IMR-90 (cell line): ENCODE data around the gene MAGI3. TPM values are rescaled to one million over a fixed set of nuclear protein-coding genes. Genes with fewer than 3 reads are reported as not detected.

ENCODE experiments used
- ATAC-seq: fragments of 200-7000 bp; cut with Tn5 transposase; 2 replicates; pipeline ENCODE4 v1.9.1; 2020; ENCODE audit warnings: low read depth, mild to moderate bottlenecking, moderate library complexity
- BruUV-seq: library from RNA; stranded (reverse); fragments of 400-500 nt; replicated peaks from 2 replicates; lab custom pipeline; 2021; lab: Mats Ljungman, UMichigan
- CTCF ChIA-PET: fragments of 300-600 bp; formaldehyde crosslinking; extraction: SDS; loops from one replicate; lab custom pipeline; 2021; ENCODE audit warnings: antibody characterized with exemption; lab: Yijun Ruan, JAX
- POLR2A ChIA-PET: fragments of 300-600 bp; sonication (Branson Sonifier 250); formaldehyde crosslinking; loops from one replicate; lab custom pipeline; 2022; ENCODE audit warnings: antibody characterized with exemption; ENCODE audit not compliant: unreplicated experiment; lab: Charles Lee
- DNase-seq: peaks from one replicate; pipeline ENCODE4 v3.0.0; 2013
- H2AFZ ChIP-seq: replicated peaks from 2 replicates; pipeline ENCODE3; 2013; ENCODE audit warnings: low read length, mild to moderate bottlenecking; ENCODE audit not compliant: poor library complexity
- H2AK5ac ChIP-seq: 2 replicates; pipeline ENCODE4 v1.6.1; 2013; ENCODE audit warnings: low read depth, low read length, inconsistent platforms
- H2AK9ac ChIP-seq: replicated peaks from 2 replicates; pipeline ENCODE3; 2013; ENCODE audit warnings: mild to moderate bottlenecking, low read depth, low read length, moderate library complexity; ENCODE audit not compliant: poor library complexity
- H2BK120ac ChIP-seq: 2 replicates; pipeline ENCODE4 v1.6.1; 2013; ENCODE audit warnings: low read depth, low read length, inconsistent platforms
- H2BK15ac ChIP-seq: 3 replicates; pipeline ENCODE4 v1.6.1; 2013; ENCODE audit warnings: low read depth, low read length, inconsistent platforms
- H2BK20ac ChIP-seq: 2 replicates; pipeline ENCODE4 v1.6.1; 2013; ENCODE audit warnings: low read depth, mild to moderate bottlenecking, inconsistent platforms, low read length, moderate library complexity
- H2BK5ac ChIP-seq: 2 replicates; pipeline ENCODE4 v1.6.1; 2013; ENCODE audit warnings: mild to moderate bottlenecking, low read depth, low read length, inconsistent platforms; ENCODE audit not compliant: poor library complexity, severe bottlenecking
- H3K14ac ChIP-seq: replicated peaks from 2 replicates; pipeline ENCODE4 v1.6.1; 2013; ENCODE audit warnings: low read depth, low read length, inconsistent platforms
- H3K18ac ChIP-seq: 2 replicates; pipeline ENCODE4 v1.6.1; 2013; ENCODE audit warnings: low read depth, low read length, control low read depth
- H3K23ac ChIP-seq: 2 replicates; pipeline ENCODE4 v1.6.1; 2013; ENCODE audit warnings: low read depth, low read length, inconsistent platforms
- H3K27ac ChIP-seq: 2 replicates; pipeline ENCODE4 v1.5.1; 2013; ENCODE audit warnings: mild to moderate bottlenecking, control low read depth, low read length; ENCODE audit not compliant: insufficient read depth
- H3K27me3 ChIP-seq: 2 replicates; pipeline ENCODE4 v1.6.1; 2013; ENCODE audit warnings: low read length; ENCODE audit not compliant: control insufficient read depth, insufficient read depth
- H3K36me3 ChIP-seq: 2 replicates; pipeline ENCODE4 v1.6.1; 2013; ENCODE audit warnings: low read length, mixed read lengths; ENCODE audit not compliant: control insufficient read depth, insufficient read depth
- H3K4ac ChIP-seq: 2 replicates; pipeline ENCODE4 v1.6.1; 2013; ENCODE audit warnings: low read depth, low read length, inconsistent platforms
- H3K4me1 ChIP-seq: 2 replicates; pipeline ENCODE4 v1.6.1; 2013; ENCODE audit warnings: low read length, mixed read lengths; ENCODE audit not compliant: control insufficient read depth, insufficient read depth
- H3K4me2 ChIP-seq: 2 replicates; pipeline ENCODE4 v1.6.1; 2013; ENCODE audit warnings: low read depth, mild to moderate bottlenecking, control low read depth, low read length, moderate library complexity
- H3K4me3 ChIP-seq: 2 replicates; pipeline ENCODE4 v1.5.1; 2013; ENCODE audit warnings: low read depth, mild to moderate bottlenecking, control low read depth, low read length, moderate library complexity; ENCODE audit not compliant: insufficient read depth
- H3K56ac ChIP-seq: 2 replicates; pipeline ENCODE4 v1.6.1; 2013; ENCODE audit warnings: low read length, inconsistent platforms; ENCODE audit not compliant: insufficient read depth; ENCODE audit errors: extremely low read depth
- H3K79me1 ChIP-seq, 2 experiments: 2 replicates each; pipeline ENCODE4 v1.6.1; 2013; ENCODE audit warnings: low read length in 2 of 2, inconsistent platforms in 1 of 2, low read depth in 1 of 2
- H3K9ac ChIP-seq: 2 replicates; pipeline ENCODE4 v1.6.1; 2013; ENCODE audit warnings: low read depth, low read length, control low read depth
- H3K9me1 ChIP-seq: 2 replicates; pipeline ENCODE4 v1.6.1; 2013; ENCODE audit warnings: low read length, inconsistent platforms; ENCODE audit not compliant: insufficient read depth
- H3K9me3 ChIP-seq: 2 replicates; pipeline ENCODE4 v1.6.1; 2013; ENCODE audit warnings: low read length; ENCODE audit not compliant: control insufficient read depth, insufficient read depth
- H4K20me1 ChIP-seq: 2 replicates; pipeline ENCODE4 v1.6.1; 2013; ENCODE audit warnings: low read length, inconsistent platforms; ENCODE audit not compliant: insufficient read depth
- H4K5ac ChIP-seq: 2 replicates; pipeline ENCODE4 v1.6.1; 2013; ENCODE audit warnings: mild to moderate bottlenecking, low read depth, low read length, control low read depth
- H4K8ac ChIP-seq, 2 experiments: 2 replicates each; pipeline ENCODE4 v1.6.1; 2013; ENCODE audit warnings: low read depth in 2 of 2, low read length in 2 of 2, control low read depth in 1 of 2, inconsistent platforms in 1 of 2
- H4K91ac ChIP-seq: 2 replicates; pipeline ENCODE4 v1.6.1; 2013; ENCODE audit warnings: low read depth, low read length, inconsistent platforms; ENCODE audit not compliant: insufficient read depth
- BHLHE40 ChIP-seq: fragments of 150-350 bp; IDR thresholded peaks from 2 replicates; pipeline ENCODE4 v1.6.1; 2016; ENCODE audit warnings: mild to moderate bottlenecking, low read depth, low read length
- CHD1 ChIP-seq: IDR thresholded peaks from 2 replicates; pipeline ENCODE4 v1.6.1; 2012; ENCODE audit warnings: low read depth, low read length, improper control_type of control experiment
- CTCF ChIP-seq: conservative IDR thresholded peaks from 2 replicates; pipeline ENCODE4 v1.5.1; 2012; ENCODE audit warnings: mild to moderate bottlenecking, low read depth, low read length, improper control_type of control experiment
- ELK1 ChIP-seq: fragments of 150-350 bp; IDR thresholded peaks from 2 replicates; pipeline ENCODE4 v1.6.1; 2016; ENCODE audit warnings: low read depth, mild to moderate bottlenecking, low read length, moderate library complexity, borderline replicate concordance
- FOS ChIP-seq: fragments of 150-350 bp; IDR thresholded peaks from 2 replicates; pipeline ENCODE4 v1.6.1; 2016; ENCODE audit warnings: low read depth, low read length
- MAFK ChIP-seq: IDR thresholded peaks from 2 replicates; pipeline ENCODE4 v1.6.1; 2012; ENCODE audit warnings: low read depth, low read length, improper control_type of control experiment
- MAZ ChIP-seq: IDR thresholded peaks from 2 replicates; pipeline ENCODE4 v1.6.1; 2012; ENCODE audit warnings: low read depth, mild to moderate bottlenecking, low read length, improper control_type of control experiment, moderate library complexity, borderline replicate concordance
- MXI1 ChIP-seq: IDR thresholded peaks from 2 replicates; pipeline ENCODE4 v1.6.1; 2012; ENCODE audit warnings: low read depth, mild to moderate bottlenecking, low read length, moderate library complexity, borderline replicate concordance
- NFE2L2 ChIP-seq: fragments of 150-350 bp; IDR thresholded peaks from 2 replicates; pipeline ENCODE4 v1.6.1; 2016; ENCODE audit warnings: low read depth, mild to moderate bottlenecking, low read length
- POLR2A ChIP-seq: IDR thresholded peaks from 2 replicates; pipeline ENCODE4 v1.6.1; 2012; ENCODE audit warnings: mild to moderate bottlenecking, low read depth, low read length
- RAD21 ChIP-seq: IDR thresholded peaks from 2 replicates; pipeline ENCODE4 v1.6.1; 2012; ENCODE audit warnings: low read length, improper control_type of control experiment
- RCOR1 ChIP-seq: IDR thresholded peaks from 2 replicates; pipeline ENCODE4 v1.6.1; 2012; ENCODE audit warnings: mild to moderate bottlenecking, low read length, improper control_type of control experiment; ENCODE audit not compliant: insufficient replicate concordance
- RFX5 ChIP-seq: IDR thresholded peaks from 2 replicates; pipeline ENCODE4 v1.8.0; 2012; ENCODE audit warnings: low read depth, mild to moderate bottlenecking, low read length, moderate library complexity
- SMC3 ChIP-seq: fragments of 150-350 bp; IDR thresholded peaks from 2 replicates; pipeline ENCODE4 v1.6.1; 2016; ENCODE audit warnings: low read depth, mild to moderate bottlenecking, antibody characterized with exemption, low read length, moderate library complexity
- USF2 ChIP-seq: fragments of 150-350 bp; IDR thresholded peaks from 2 replicates; pipeline ENCODE4 v1.6.1; 2017; ENCODE audit warnings: mild to moderate bottlenecking, antibody characterized with exemption, low read length, low read depth
- WGBS, 2 experiments: methylation state at CpG; one replicate each; pipeline versions ENCODE4 v1.1.5 to v1.1.7; 2013; ENCODE audit warnings: missing lambda C conversion rate in 2 of 2; ENCODE audit not compliant: insufficient read length in 1 of 2; ENCODE audit errors: extremely low coverage in 2 of 2; 5-methylcytosine and 5-hydroxymethylcytosine counted together
- dilution Hi-C: fragments of 300-500 bp; cut with HindIII; formaldehyde crosslinking; loops from one replicate; pipeline ENCODE4 v1.14.3; 2018; ENCODE audit warnings: low sequenced_read_pairs; ENCODE audit not compliant: unreplicated experiment
- in situ Hi-C: fragments of 300-500 bp; cut with MboI; formaldehyde crosslinking; loops from 3 replicates; pipeline ENCODE4 v1.14.3; 2019; ENCODE audit warnings: low sequenced_read_pairs, inconsistent platforms, mixed read lengths
- intact Hi-C: fragments of 100-400 bp; cut with micrococcal nuclease; formaldehyde crosslinking; loops from 2 replicates; pipeline ENCODE4 v1.10.0; 2022
- polyA plus RNA-seq, 3 experiments: library from polyadenylated mRNA; depleted of rRNA; stranded (reverse); fragments of >200 nt; gene quantifications; 2 replicates each; pipeline ENCODE4 v1.2.3, GENCODE V29; 2012; ENCODE audit warnings: low replicate concordance in 1 of 3
- total RNA-seq: library from RNA; depleted of rRNA; stranded (reverse); fragments of >200 nt; gene quantifications from 2 replicates; pipeline ENCODE4 v1.2.3, GENCODE V29; 2012

Gene MAGI3
- total and polyA plus RNA-seq, 2 of the 4 experiments (the other 2 are of a cell fraction), result 2.5 to 8.8 TPM

DNA sequence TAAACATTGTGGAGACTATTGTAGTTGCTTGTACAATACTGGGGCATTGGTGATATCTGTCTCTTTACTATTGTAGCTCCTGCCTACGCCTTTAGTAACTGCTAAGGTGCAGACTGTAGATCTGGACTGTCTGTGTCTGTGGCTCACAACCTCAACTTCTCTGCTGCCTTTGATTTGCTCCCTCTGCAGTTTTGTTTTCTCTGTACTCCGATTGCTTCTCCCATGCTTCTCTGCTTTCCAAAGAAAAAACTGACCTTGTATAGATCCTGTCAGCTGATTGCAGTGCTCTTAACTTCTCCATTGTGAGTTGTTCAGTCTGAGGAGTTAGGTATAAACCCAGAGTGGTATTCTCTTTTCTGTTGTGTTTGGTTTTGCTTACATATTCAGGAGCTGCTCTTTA is 15.3 kb downstream of the MAGI3 start:
- H3K9me1 ChIP-seq, result peaks cover 7% of the 10 kb centered on the region; the same call in 1 of the 2 replicates
- H2AK9ac ChIP-seq, result no peak overlapping the region
- no peak overlapping the region for H3K14ac ChIP-seq
- CTCF ChIA-PET, result interaction anchor here (0.7 kb wide), 1 partner anchor 62 kb away, joined by 3 read pairs; no protein-coding TSS in a partner anchor
- in situ Hi-C loops, result no loop called here
- H4K91ac ChIP-seq, result no peak overlapping the region
- H4K5ac ChIP-seq, result no peak overlapping the region
- H3K9ac ChIP-seq, result no peak overlapping the region
- no peak for ATAC-seq
- POLR2A ChIA-PET, result no interaction called here
- no peak overlapping the region for H2AK5ac ChIP-seq
- BruUV-seq, result no TSS peak
- H3K4ac ChIP-seq, result no peak overlapping the region
- no peak overlapping the region for H2BK20ac ChIP-seq
- no peaks in the 10 kb centered on the region for H3K36me3 ChIP-seq
- H3K56ac ChIP-seq, result no peak overlapping the region
- no peaks in the 10 kb centered on the region for H3K27me3 ChIP-seq
- no peak overlapping the region for H3K27ac ChIP-seq
- TF ChIP-seq RCOR1 (no peak), BHLHE40 (no peak), POLR2A (no peak), USF2 (no peak), MAFK (no peak), RFX5 (no peak), SMC3 (no peak), MAZ (no peak), NFE2L2 (no peak), RAD21 (no peak), CTCF (no peak), CHD1 (no peak), MXI1 (no peak), ELK1 (no peak), FOS (no peak)
- no peak overlapping the region for H3K18ac ChIP-seq
- no peak overlapping the region for H2BK120ac ChIP-seq
- H2BK15ac ChIP-seq, result no peak overlapping the region
- dilution Hi-C loops, result no loop called here
- no peaks in the 10 kb centered on the region for H3K9me3 ChIP-seq
- no peak overlapping the region for H2BK5ac ChIP-seq
- WGBS, 2 experiments, result no CpG with 5 or more reads among the region's 2 CpGs
- no peak overlapping the region for H3K4me3 ChIP-seq
- no peaks in the 10 kb centered on the region for H4K20me1 ChIP-seq
- H3K79me1 ChIP-seq, result peaks cover 38 to 41% of the 10 kb centered on the region in 2 experiments
- H4K8ac ChIP-seq, result no peak overlapping the region
- peaks cover 3% of the 10 kb centered on the region for H3K4me1 ChIP-seq
- no peak overlapping the region for H3K23ac ChIP-seq
- no peak overlapping the region for H3K4me2 ChIP-seq
- no peak for DNase-seq
- H2AFZ ChIP-seq, result no peak overlapping the region
- intact Hi-C loops, result no loop called here
